A673 (cell line): ENCODE results near the gene PNLIPRP2.

Experiments used
- EZH2 ChIP-seq: fragments of 200-600 bp; sonication (generic); IDR thresholded peaks from 2 replicates; pipeline ENCODE4 v1.6.1; 2017; ENCODE audit warnings: borderline replicate concordance, low read depth, mild to moderate bottlenecking, mixed read lengths, antibody characterized with exemption, low read length; ENCODE audit not compliant: poor library complexity, severe bottlenecking
- TF ChIP-seq, protein P1 (sequence below): fragments of 300-800, 200-600 bp; sonication (generic); conservative IDR thresholded peaks from 2 replicates; pipeline ENCODE4 v1.5.1; 2017; ENCODE audit warnings: low read depth, mild to moderate bottlenecking, antibody characterized with exemption, low read length, moderate library complexity, mixed read lengths

DNA sequence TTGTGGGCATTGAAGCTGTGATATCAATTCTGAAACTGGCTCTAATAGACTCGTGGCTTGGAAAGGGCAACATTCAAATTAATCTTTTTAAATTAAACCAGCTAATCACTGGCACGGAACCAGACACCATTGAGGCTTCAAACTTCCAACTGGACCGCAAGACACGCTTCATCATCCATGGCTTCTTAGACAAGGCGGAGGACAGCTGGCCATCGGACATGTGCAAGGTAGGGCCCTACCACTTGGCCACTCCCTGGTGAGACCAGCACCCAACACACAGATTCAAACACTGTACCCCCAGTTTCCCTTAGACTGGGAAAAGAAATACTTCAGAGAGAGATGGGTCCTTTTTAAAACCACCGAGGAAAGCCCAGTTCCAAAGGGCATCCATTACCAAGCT is 5.1 kb downstream of the PNLIPRP2 start:
- TF ChIP-seq, protein P1, sequence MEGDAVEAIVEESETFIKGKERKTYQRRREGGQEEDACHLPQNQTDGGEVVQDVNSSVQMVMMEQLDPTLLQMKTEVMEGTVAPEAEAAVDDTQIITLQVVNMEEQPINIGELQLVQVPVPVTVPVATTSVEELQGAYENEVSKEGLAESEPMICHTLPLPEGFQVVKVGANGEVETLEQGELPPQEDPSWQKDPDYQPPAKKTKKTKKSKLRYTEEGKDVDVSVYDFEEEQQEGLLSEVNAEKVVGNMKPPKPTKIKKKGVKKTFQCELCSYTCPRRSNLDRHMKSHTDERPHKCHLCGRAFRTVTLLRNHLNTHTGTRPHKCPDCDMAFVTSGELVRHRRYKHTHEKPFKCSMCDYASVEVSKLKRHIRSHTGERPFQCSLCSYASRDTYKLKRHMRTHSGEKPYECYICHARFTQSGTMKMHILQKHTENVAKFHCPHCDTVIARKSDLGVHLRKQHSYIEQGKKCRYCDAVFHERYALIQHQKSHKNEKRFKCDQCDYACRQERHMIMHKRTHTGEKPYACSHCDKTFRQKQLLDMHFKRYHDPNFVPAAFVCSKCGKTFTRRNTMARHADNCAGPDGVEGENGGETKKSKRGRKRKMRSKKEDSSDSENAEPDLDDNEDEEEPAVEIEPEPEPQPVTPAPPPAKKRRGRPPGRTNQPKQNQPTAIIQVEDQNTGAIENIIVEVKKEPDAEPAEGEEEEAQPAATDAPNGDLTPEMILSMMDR = no peak
- TF ChIP-seq EZH2 = no peak
